Hematopoietic multipotent progenitor cell (in vitro differentiated cells): ENCODE data around the gene SF3B4. TPM values are rescaled to one million over a fixed set of nuclear protein-coding genes. Genes with fewer than 3 reads are reported as not detected.
"Not testable (repeated sequence)": the region's sequence is repeated elsewhere in the genome, so short reads cannot be mapped to it uniquely, and the experiment has no call there.

Experiments used
- DNase-seq, 3 donors: peaks; one replicate each; pipeline ENCODE4 v3.0.0-alpha.2; 2011 to 2015; ENCODE audit warnings: low read depth in 2 of 3, low spot score in 2 of 3
- total RNA-seq: library from RNA; depleted of rRNA; stranded (reverse); fragments of >200 nt; gene quantifications from one replicate; pipeline ENCODE4 v1.2.3, GENCODE V29; 2012

The SF3B4 gene
- total RNA-seq, 1 donor, result 12.9 TPM

DNA sequence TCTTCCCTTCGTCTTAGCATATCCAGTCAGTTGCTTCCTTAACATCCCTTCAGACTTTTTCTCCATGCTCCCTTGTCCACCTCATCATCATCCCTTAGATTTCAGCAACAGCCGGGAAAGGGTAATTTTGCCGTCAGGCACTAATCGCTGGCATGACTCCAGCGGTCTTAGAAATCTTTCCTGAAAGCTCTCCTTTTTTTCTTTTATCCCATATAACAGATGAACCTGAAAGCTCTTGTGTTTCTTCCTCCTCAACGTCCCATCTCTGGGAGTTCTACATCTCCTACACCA is 38.7 kb downstream of the SF3B4 start:
- DNase-seq, result no peak

DNA sequence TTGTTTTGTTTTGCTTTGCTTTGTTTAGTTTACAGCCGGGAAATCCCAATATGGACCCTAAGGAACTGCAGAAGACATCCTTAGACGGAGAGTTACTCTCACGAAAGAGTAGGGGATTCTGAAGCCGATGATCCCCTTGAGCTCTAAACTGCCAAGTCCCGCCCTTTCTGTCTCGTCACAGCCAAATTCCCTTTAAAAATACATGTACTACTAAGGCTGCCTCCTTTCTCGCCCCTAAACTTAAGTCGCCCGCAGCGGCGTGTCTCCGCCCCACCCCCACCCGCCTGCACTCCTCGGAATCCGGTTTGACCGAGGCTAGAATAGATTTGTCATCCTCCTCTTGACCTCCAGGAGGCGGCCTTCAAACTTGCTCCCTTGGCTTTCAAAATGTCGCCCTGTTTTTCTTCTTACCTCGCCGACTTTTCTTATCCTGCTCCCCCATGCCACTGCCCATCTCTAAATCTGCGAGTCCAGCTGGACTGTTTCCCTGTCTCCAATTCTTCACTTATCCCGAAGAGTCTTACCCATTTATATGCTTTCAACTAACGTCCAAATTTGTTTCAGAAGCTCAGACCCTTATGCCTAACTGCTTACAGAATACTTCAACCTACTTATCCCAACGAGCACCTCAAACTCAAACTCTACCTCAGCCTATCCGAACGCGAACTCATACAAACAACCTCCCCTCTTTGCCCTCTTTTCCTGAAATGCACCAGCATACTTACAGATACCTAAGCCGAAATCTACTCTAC is 39.2 kb downstream of the SF3B4 start:
- peak in 2 of 3 donors; percentile 86 to 94 for DNase-seq

- DNase-seq, result peak; percentile 73 to 98 (median 96)
Measured at GRCh38 chr1:149887456-149888246, 40.0 kb downstream of the SF3B4 start.

DNA sequence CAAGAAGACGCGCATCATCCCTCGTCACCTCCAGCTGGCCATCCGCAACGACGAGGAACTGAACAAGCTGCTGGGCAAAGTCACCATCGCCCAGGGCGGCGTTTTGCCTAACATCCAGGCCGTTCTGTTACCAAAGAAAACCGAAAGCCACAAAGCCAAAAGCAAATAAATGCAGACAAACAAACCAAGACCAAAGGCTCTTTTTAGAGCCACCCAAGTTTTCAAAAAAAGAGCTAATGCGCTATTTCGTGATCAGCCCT is 40.5 kb downstream of the SF3B4 start:
- not testable (repeated sequence) for DNase-seq

DNA sequence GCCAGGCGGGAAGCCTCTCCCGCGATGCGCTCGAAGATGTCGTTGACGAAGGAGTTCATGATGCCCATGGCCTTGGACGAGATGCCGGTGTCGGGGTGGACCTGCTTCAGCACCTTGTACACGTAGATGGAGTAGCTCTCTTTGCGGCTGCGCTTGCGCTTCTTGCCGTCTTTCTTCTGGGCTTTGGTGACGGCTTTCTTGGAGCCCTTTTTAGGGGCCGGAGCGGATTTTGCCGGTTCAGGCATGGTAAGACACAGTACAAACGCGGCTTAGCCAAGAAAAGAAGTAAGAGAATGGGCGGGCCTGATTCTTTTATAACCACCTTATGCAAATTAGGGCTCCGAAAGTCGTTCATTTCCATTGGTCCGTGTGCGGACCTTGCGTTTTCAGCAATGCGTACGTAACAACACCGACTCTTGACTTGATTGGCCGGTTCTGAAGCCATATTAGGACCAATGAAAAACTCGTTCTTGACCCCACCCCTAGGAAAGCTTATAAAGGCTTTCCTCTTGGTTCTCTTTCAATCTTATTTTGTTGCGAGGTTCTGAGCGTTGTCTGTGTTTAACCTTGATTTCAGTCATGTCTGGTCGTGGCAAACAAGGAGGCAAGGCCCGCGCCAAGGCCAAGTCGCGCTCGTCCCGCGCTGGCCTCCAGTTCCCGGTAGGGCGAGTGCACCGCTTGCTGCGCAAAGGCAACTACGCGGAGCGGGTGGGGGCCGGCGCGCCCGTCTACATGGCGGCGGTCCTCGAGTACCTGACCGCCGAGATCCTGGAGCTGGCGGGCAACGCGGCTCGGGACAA is 41.0 kb downstream of the SF3B4 start:
- DNase-seq, result peak; percentile 93 to 99 (median 97)

GRCh38 chr1:149886121-149886395 is 41.5 kb downstream of the SF3B4 start:
- DNase-seq, result not testable (repeated sequence)

- DNase-seq, result peak; percentile 46 to 88 (median 69)
Measured at GRCh38 chr1:149885339-149886120, 42.1 kb downstream of the SF3B4 start.

GRCh38 chr1:149884433-149885338 is 42.9 kb downstream of the SF3B4 start:
- DNase-seq, result peak in 2 of 3 donors; percentile 66 to 88

DNA sequence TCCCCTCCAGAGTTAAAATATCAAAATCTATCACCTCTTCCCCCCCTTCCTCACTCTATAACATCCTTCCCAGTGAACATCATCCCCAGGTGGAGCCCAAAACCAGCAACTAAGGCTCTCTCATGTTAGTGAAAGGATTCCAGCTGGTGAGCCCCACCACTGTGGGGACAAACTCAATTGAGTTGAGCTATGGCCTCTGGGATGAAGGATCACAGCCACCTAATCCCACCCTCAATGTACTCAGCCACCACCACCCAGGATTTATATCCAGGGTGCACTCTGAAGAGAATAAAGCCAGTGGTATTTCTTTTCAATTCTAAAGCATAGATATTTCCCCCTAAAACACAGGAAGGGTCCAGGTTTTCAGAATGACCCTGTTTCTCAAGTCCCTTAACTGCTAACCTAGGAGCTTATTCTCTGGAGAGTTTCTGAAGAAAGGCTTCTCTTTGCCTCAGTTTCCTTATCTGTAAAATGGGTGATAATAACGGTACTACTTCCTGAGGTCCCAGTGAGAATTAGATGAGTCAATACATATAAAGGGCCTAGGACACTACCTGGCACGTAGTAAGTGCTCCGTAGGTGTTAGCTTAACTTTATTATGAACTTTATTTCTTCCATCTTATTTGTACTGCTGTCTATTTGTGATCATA is 43.9 kb downstream of the SF3B4 start:
- peak in 1 of 3 donors; percentile 44 for DNase-seq

DNA sequence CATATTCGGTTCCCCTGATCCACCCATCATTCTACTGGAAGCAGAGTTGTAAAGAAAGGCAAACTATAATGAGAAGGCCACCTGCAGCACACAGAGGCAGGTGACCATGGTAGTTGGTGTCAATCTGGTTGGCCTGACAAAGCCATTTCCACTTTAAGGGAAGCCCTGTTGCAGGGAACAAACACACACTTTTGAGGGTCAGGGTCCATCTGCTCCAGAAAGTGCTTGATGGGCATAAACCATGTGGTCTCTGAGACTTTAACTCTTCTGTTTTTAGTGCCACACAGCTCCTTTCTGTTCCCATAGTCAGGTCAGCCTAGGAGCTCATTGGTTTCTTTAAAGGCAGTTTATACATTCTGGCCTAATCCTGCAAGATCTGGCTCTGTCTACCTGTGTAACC is 45.7 kb downstream of the SF3B4 start:
- no peak for DNase-seq

GRCh38 chr1:149879556-149879955 is 48.0 kb downstream of the SF3B4 start:
- DNase-seq, result no peak

DNA sequence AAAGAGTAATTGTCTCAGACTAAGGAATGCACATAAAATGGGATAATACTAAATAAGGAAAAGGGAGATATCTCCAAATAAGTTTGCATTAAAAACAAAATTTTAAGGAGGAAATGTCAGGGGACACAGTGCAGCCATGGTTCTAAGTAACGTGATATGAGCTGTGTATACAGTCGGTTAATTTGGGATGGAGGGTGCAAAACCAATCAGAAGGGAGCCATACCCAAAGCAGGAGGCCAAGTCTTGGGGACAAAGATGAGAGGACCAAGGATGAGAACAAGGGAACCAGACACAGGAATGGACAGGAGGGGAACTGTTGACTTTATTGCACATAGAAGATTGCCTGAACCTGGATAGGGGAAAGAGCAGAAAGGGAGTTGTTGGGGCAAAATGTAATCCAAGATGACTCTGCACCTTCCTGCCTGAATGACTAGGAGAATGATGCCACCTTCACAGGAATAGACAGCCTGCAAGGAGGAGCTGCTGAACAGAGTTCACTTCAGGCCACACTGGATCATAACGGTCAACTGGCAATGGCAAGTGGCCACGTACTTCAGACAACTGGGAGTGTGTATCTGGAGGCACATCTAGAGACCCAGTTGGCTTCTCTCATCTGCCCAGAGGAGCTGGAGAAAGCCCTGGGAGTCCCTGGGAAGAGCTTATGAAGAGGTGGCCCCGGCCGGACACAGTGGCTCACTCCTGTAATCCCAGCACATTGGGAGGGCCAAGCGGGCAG is 50.2 kb downstream of the SF3B4 start:
- DNase-seq, result no peak

Other genes with a start within 250 kb of the SF3B4 start
- gene FCGR1A, start 145.1 kb downstream of the SF3B4 start, total RNA-seq, result 6.2 TPM
- gene BOLA1, start 28.2 kb downstream of the SF3B4 start, total RNA-seq, result 28.3 TPM
- 30.2 TPM for gene SV2A, start 10.0 kb downstream of the SF3B4 start, total RNA-seq
- gene MTMR11, start 9.1 kb upstream of the SF3B4 start, total RNA-seq, result 0.27 TPM
- 0.54 TPM for gene OTUD7B, start 82.9 kb upstream of the SF3B4 start, total RNA-seq
- 11.3 TPM for gene VPS45, start 140.0 kb upstream of the SF3B4 start, total RNA-seq
- gene PLEKHO1, start 222.1 kb upstream of the SF3B4 start, total RNA-seq, result 60.1 TPM